MCF 10A (cell line): ENCODE measurements around the gene HHIPL1. TPM values are rescaled to one million over a fixed set of nuclear protein-coding genes. Genes with fewer than 3 reads are reported as not detected.

Experiments
- BruUV-seq: library from RNA; stranded (reverse); fragments of 400-500 nt; replicated peaks from 2 replicates; lab custom pipeline; 2021; lab: Mats Ljungman, UMichigan
- CTCF ChIA-PET: fragments of 300-600 bp; sonication (Branson Sonifier 250); formaldehyde crosslinking; extraction: SDS; loops from one replicate; lab custom pipeline; 2021; ENCODE audit warnings: antibody characterized with exemption, inconsistent platforms; lab: Yijun Ruan, JAX
- POLR2A ChIA-PET: fragments of 300-600, 350-650 bp; sonication (Branson Sonifier 250); formaldehyde crosslinking; extraction: SDS; loops from one replicate; lab custom pipeline; 2020; ENCODE audit warnings: antibody characterized with exemption, inconsistent platforms; lab: Yijun Ruan, JAX
- DNase-seq: peaks from one replicate; pipeline ENCODE4 v3.0.0-alpha.2; 2018; ENCODE audit not compliant: unreplicated experiment
- H3K27ac Mint-ChIP-seq: one replicate; pipeline ENCODE4 v1.8.0; 2022; ENCODE audit warnings: mild to moderate bottlenecking, low read depth, mixed read lengths; ENCODE audit not compliant: unreplicated experiment
- H3K27me3 Mint-ChIP-seq: one replicate; pipeline ENCODE4 v1.8.0; 2022; ENCODE audit warnings: mixed read lengths; ENCODE audit not compliant: insufficient read depth, unreplicated experiment
- H3K36me3 Mint-ChIP-seq: one replicate; pipeline ENCODE4 v1.8.0; 2022; ENCODE audit warnings: mild to moderate bottlenecking, moderate library complexity, mixed read lengths; ENCODE audit not compliant: insufficient read depth, unreplicated experiment
- H3K4me1 Mint-ChIP-seq: one replicate; pipeline ENCODE4 v1.8.0; 2022; ENCODE audit warnings: mixed read lengths; ENCODE audit not compliant: insufficient read depth, unreplicated experiment
- H3K4me3 Mint-ChIP-seq: one replicate; pipeline ENCODE4 v1.8.0; 2022; ENCODE audit warnings: mild to moderate bottlenecking, moderate library complexity, mixed read lengths; ENCODE audit not compliant: unreplicated experiment
- H3K9me3 Mint-ChIP-seq: one replicate; pipeline ENCODE4 v1.8.0; 2022; ENCODE audit warnings: mixed read lengths; ENCODE audit not compliant: unreplicated experiment
- intact Hi-C: fragments of 100-400 bp; cut with micrococcal nuclease; formaldehyde crosslinking; loops from 2 replicates; pipeline ENCODE4 v1.14.1; 2022
- total RNA-seq: library from RNA; stranded (reverse); gene quantifications from 2 replicates; pipeline ENCODE4 v1.2.3, GENCODE V29; 2022
- TF ChIP-seq, protein P1 (sequence below): fragments of 200-600 bp; IDR thresholded peaks from one replicate; pipeline ENCODE4 v1.8.0; 2022; ENCODE audit warnings: antibody characterized with exemption, mild to moderate bottlenecking; ENCODE audit not compliant: unreplicated experiment

Gene HHIPL1
- total RNA-seq, 1 experiment from 2014 or later: not detected

DNA sequence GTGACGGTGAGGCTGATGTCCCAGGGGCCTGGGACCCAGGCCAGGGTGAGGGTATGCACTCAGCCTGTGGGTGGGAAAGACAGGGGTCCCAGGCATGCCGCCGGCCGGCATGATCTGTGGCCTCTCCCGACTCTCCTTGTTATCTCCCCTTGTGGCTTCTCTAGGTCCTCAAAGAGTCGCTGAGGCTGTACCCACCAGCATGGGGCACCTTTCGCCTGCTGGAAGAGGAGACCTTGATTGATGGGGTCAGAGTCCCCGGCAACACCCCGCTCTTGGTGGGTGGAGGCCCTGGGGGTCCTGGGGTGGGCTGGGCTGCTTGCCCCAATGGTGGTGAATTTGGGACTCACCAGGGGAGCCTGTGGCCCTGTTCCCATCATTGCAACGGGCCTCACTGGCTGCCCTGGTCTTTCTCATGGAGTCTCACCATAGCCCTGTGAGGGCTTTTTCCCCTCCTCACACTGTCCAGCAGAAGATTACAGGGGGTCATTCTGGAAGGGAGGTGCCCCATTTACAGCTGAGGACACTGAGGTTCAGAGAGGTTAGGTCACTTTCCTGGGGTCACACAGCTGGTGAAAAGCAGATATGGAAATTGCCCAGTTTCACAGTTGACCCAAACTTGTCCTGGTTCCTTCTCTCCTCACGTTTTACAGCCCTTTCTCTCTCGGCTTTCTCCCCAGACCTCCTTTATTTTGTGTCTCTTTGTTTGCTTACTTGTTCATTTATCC is 77.0 kb downstream of the HHIPL1 start:
- ChIA-PET CTCF (interaction anchor here (0.8 kb wide), 1 partner anchor 7 kb away, joined by 4 read pairs; no protein-coding TSS in a partner anchor), POLR2A (no interaction called here)
- DNase-seq: no peak
- TF ChIP-seq, protein P1, sequence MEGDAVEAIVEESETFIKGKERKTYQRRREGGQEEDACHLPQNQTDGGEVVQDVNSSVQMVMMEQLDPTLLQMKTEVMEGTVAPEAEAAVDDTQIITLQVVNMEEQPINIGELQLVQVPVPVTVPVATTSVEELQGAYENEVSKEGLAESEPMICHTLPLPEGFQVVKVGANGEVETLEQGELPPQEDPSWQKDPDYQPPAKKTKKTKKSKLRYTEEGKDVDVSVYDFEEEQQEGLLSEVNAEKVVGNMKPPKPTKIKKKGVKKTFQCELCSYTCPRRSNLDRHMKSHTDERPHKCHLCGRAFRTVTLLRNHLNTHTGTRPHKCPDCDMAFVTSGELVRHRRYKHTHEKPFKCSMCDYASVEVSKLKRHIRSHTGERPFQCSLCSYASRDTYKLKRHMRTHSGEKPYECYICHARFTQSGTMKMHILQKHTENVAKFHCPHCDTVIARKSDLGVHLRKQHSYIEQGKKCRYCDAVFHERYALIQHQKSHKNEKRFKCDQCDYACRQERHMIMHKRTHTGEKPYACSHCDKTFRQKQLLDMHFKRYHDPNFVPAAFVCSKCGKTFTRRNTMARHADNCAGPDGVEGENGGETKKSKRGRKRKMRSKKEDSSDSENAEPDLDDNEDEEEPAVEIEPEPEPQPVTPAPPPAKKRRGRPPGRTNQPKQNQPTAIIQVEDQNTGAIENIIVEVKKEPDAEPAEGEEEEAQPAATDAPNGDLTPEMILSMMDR: no peak
- no TSS peak for BruUV-seq
- Mint-ChIP-seq H3K9me3 (no peaks in the 10 kb centered on the region), H3K27me3 (no peaks in the 10 kb centered on the region), H3K4me1 (no peaks in the 10 kb centered on the region), H3K27ac (no peak overlapping the region), H3K36me3 (no peaks in the 10 kb centered on the region), H3K4me3 (no peak overlapping the region)
- intact Hi-C loops: no loop called here

DNA sequence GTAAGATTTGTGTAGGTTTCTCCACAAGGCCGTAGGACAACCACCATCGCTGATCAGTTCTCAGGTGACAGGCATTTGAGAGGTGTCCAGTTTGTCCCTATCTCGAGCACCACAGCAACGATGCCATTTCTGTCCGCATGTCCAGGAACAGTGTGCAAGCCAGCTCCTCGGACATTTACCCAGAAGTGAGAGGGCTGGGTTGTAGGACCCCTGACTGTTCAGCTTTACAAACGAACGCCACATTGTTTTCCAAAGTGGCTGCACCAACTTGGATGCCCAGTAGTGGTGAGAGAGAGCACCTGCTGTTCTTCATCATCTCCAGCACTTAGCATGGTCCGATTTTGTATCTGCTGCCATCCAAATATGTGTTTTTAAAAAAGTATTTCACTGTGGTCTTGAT is 77.8 kb downstream of the HHIPL1 start:
- Mint-ChIP-seq H3K4me3 (no peak overlapping the region), H3K9me3 (no peaks in the 10 kb centered on the region), H3K4me1 (no peaks in the 10 kb centered on the region), H3K27me3 (no peaks in the 10 kb centered on the region), H3K27ac (no peak overlapping the region), H3K36me3 (no peaks in the 10 kb centered on the region)
- DNase-seq: no peak
- no TSS peak for BruUV-seq
- TF ChIP-seq, protein P1: no peak
- CTCF ChIA-PET: no interaction called here
- intact Hi-C loops: no loop called here
- POLR2A ChIA-PET: no interaction called here

DNA sequence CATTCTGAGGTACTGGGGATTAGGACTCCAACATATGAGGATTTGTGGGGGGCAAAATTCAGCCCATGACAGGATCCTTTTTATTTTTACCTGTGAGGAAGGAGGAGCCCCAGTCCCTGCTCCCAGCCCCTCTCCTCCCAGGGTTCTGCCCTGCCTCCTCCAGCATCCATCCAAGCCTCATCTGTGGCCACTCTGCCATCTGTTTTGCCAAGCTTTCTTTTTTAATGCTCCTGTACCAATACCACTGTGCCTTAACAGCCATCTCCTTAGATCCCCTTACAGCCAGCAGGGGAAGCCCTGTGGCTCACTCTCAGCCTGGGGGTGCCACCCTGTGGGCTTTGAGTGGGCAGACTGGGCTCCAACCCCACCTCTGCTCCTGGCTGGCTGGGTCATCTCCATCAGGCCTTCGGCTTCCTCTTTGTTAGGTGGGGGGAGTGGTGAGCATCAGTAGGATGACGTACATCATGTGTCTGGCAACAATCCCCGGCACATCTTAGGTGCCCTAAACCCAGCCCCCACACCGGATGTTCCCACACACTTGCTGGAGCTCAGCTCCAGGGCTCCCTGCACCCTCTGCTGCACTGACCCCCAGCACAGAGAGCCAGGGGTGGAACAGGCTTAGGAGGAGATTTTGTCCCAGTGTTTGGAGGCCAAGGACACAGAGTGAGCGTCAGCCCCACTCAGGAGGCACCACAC is 79.4 kb downstream of the HHIPL1 start:
- no peak overlapping the region for H3K4me3 Mint-ChIP-seq
- POLR2A ChIA-PET: no interaction called here
- CTCF ChIA-PET: interaction anchor here (0.5 to 1.0 kb wide), 3 partner anchors 8 to 1998 kb away, joined by 3 to 4 read pairs (median 3); no protein-coding TSS in a partner anchor
- H3K27me3 Mint-ChIP-seq: no peaks in the 10 kb centered on the region
- H3K27ac Mint-ChIP-seq: no peak overlapping the region
- no peaks in the 10 kb centered on the region for H3K36me3 Mint-ChIP-seq
- intact Hi-C loops: no loop called here
- H3K4me1 Mint-ChIP-seq: no peaks in the 10 kb centered on the region
- no TSS peak for BruUV-seq
- TF ChIP-seq, protein P1: no peak
- no peak for DNase-seq
- H3K9me3 Mint-ChIP-seq: no peaks in the 10 kb centered on the region
